Left colon (tissue), 2 donors: ENCODE results near the gene KRT40. TPM values are rescaled to one million over a fixed set of nuclear protein-coding genes. Genes with fewer than 3 reads are reported as not detected.

Source experiments
- ATAC-seq: fragments of 200-7000 bp; cut with Tn5 transposase; one replicate; pipeline ENCODE4 v1.9.1; 2020; ENCODE audit warnings: mild to moderate bottlenecking, moderate library complexity
- DNase-seq, 2 donors: peaks; one replicate each; pipeline ENCODE4 v3.0.0-alpha.2; 2020
- intact Hi-C, 2 donors: fragments of 100-400 bp; cut with DNase I in 1 of 2; cut with micrococcal nuclease in 1 of 2; formaldehyde crosslinking; loops; one replicate each; pipeline versions ENCODE4 v1.11.2 to v1.14.0; 2022; cut with DNase I, micrococcal nuclease
- total RNA-seq, 2 donors: library from RNA; stranded (reverse); fragmentation: NEBNext Ultra II Directional; extraction: Animal tissue kit (Norgen Biotek cat#: 25700); gene quantifications; one replicate each; pipeline ENCODE4 v1.2.1, GENCODE V29; 2021
- donor health status: DM: no; HTN: no; CAD: no.
- donor health status: DM: yes; HTN: yes; CAD: no.

KRT40 gene
- total RNA-seq, 2 donors from 2014 or later = 0.21 to 0.39 TPM

GRCh38 chr17:40958086-40958953, 25.8 kb downstream of the KRT40 start:
- intact Hi-C loops = no loop called here
- ATAC-seq = peak; percentile 85
- no peak for DNase-seq

GRCh38 chr17:40956401-40957254, 27.5 kb downstream of the KRT40 start:
- intact Hi-C loops = no loop called here
- ATAC-seq (no peak), DNase-seq (no peak)

GRCh38 chr17:40953881-40954280, 30.2 kb downstream of the KRT40 start:
- intact Hi-C loops = no loop called here
- no peak for DNase-seq
- no peak for ATAC-seq

- ATAC-seq = no peak
- intact Hi-C loops = no loop called here
- DNase-seq = no peak
These were observed 31.5 kb downstream of the KRT40 start for GRCh38 chr17:40952661-40953060.

GRCh38 chr17:40952154-40952553, 32.0 kb downstream of the KRT40 start:
- intact Hi-C loops = no loop called here
- ATAC-seq = no peak

GRCh38 chr17:40951011-40951622, 33.0 kb downstream of the KRT40 start:
- DNase-seq (no peak), ATAC-seq (no peak)
- intact Hi-C loops = no loop called here

More at GRCh38 chr17:40952154-40952553, 32.0 kb downstream of the KRT40 start:
- no peak for DNase-seq

GRCh38 chr17:40950176-40950575, 34.0 kb downstream of the KRT40 start:
- no peak for ATAC-seq
- no peak for DNase-seq
- intact Hi-C loops = no loop called here

GRCh38 chr17:40949418-40949817, 34.7 kb downstream of the KRT40 start:
- intact Hi-C loops = no loop called here
- DNase-seq (no peak), ATAC-seq (peak; percentile 56)

GRCh38 chr17:40947929-40948328, 36.2 kb downstream of the KRT40 start:
- intact Hi-C loops = no loop called here
- no peak for DNase-seq
- ATAC-seq = no peak

- intact Hi-C loops = no loop called here
- ATAC-seq = no peak
- no peak for DNase-seq
These were observed 38.7 kb downstream of the KRT40 start for GRCh38 chr17:40945414-40945813.

- ATAC-seq = no peak
- no peak for DNase-seq
- intact Hi-C loops = no loop called here
These were observed 39.6 kb downstream of the KRT40 start for GRCh38 chr17:40944531-40944930.

GRCh38 chr17:40942553-40942952, 41.6 kb downstream of the KRT40 start:
- no peak for ATAC-seq
- intact Hi-C loops = no loop called here
- DNase-seq = no peak

GRCh38 chr17:40940266-40940665, 43.9 kb downstream of the KRT40 start:
- DNase-seq (no peak), ATAC-seq (no peak)
- intact Hi-C loops = no loop called here

- intact Hi-C loops = no loop called here
- no peak for ATAC-seq
- no peak for DNase-seq
These were observed 45.1 kb downstream of the KRT40 start for GRCh38 chr17:40938981-40939380.

- intact Hi-C loops = no loop called here
- DNase-seq = no peak
- ATAC-seq = no peak
These were observed 46.7 kb downstream of the KRT40 start, which contains the start of gene KRT23 for GRCh38 chr17:40937384-40937819. TSS of gene KRT23 (minus strand) at chr17:40937646. CDS start at chr17:40936603, 1,043 bp downstream.

- intact Hi-C loops = no loop called here
- no peak for ATAC-seq
- no peak for DNase-seq
These were observed 47.1 kb downstream of the KRT40 start for GRCh38 chr17:40936976-40937375.

GRCh38 chr17:40936437-40936971, 47.6 kb downstream of the KRT40 start:
- peak; percentile 80 for ATAC-seq
- peak in 1 of 2 donors; percentile 7 for DNase-seq
- intact Hi-C loops = no loop called here

GRCh38 chr17:40935624-40936023, 48.5 kb downstream of the KRT40 start:
- ATAC-seq (no peak), DNase-seq (no peak)
- intact Hi-C loops = no loop called here

- intact Hi-C loops = no loop called here
These were observed 51.5 kb downstream of the KRT40 start for GRCh38 chr17:40932608-40933007.

More at GRCh38 chr17:40932608-40933007, 51.5 kb downstream of the KRT40 start:
- no peak for DNase-seq
- no peak for ATAC-seq
